Cardiac muscle cell (in vitro differentiated cells and primary cell): ENCODE results near the gene SCRN1. TPM values are rescaled to one million over a fixed set of nuclear protein-coding genes. Genes with fewer than 3 reads are reported as not detected.

ENCODE experiments used
- DNase-seq, 2 donors: peaks; one replicate each; pipeline versions ENCODE4 v3.0.0 to v3.0.0-alpha.2; 2010 to 2017; ENCODE audit warnings: low read depth in 1 of 2, low spot score in 1 of 2
- H3K27ac ChIP-seq: fragments of 200-600 bp; sonication (generic); 2 replicates; pipeline ENCODE4 v1.5.1; 2016
- H3K27me3 ChIP-seq: fragments of 200-600 bp; sonication (generic); 2 replicates; pipeline ENCODE4 v1.6.0; 2016; ENCODE audit warnings: control low read depth
- H3K36me3 ChIP-seq: fragments of 200-600 bp; sonication (generic); 2 replicates; pipeline ENCODE4 v1.5.1; 2016; ENCODE audit warnings: control low read depth
- H3K4me1 ChIP-seq: fragments of 200-600 bp; sonication (generic); 2 replicates; pipeline ENCODE4 v1.8.1; 2017; ENCODE audit warnings: low read depth, mild to moderate bottlenecking, mixed run types
- H3K4me3 ChIP-seq: fragments of 200-600 bp; sonication (generic); 2 replicates; pipeline ENCODE4 v1.5.1; 2016; ENCODE audit warnings: mild to moderate bottlenecking
- H3K9me3 ChIP-seq: fragments of 200-600 bp; sonication (generic); 2 replicates; pipeline ENCODE4 v1.5.1; 2017; ENCODE audit warnings: low read depth, mild to moderate bottlenecking, control low read depth
- polyA plus RNA-seq: library from polyadenylated mRNA; unstranded; fragments of >200 nt; fragmentation: Nextera tagmentation; extraction: Ambion mirVana; gene quantifications from 2 replicates; pipeline ENCODE4 v1.2.1, GENCODE V29; 2016
- total RNA-seq: library from RNA; depleted of rRNA; stranded (reverse); fragments of >200 nt; gene quantifications from 2 replicates; pipeline ENCODE4 v1.2.3, GENCODE V29; 2016
- TF ChIP-seq, protein P1 (sequence below): IDR thresholded peaks from 2 replicates; pipeline ENCODE4 v1.5.1; 2012; ENCODE audit warnings: low read depth, mild to moderate bottlenecking, low read length

SCRN1 gene
- total and polyA plus RNA-seq, 2 experiments from 2014 or later, result 34.3 to 48.2 TPM

DNA sequence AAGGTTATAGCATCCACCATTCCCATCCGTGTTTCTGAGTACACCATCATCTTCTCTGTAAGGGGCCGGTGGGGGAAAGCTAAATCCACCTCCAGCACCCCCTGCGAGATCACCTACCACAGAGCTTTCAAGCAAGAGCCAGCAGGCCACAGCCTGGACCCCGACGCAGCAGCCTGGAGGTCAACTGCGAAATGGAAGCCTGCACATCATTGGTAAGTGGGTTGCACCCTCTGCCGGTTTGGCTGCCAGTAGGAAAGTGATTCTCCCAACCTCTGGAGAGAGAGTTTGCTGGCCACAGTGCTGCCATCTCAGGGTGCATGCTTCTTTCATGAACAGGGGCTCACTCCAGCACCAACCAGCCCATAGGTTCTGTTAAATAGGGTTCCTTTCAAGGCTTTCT lies 101.6 kb downstream of the SCRN1 start:
- no peak for DNase-seq
- Histone ChIP-seq H3K4me1 (no peaks in the 10 kb centered on the region), H3K9me3 (no peaks in the 10 kb centered on the region), H3K36me3 (no peaks in the 10 kb centered on the region), H3K27ac (no peak overlapping the region), H3K4me3 (no peak overlapping the region), H3K27me3 (peaks cover 25% of the 10 kb centered on the region)
- TF ChIP-seq, protein P1, sequence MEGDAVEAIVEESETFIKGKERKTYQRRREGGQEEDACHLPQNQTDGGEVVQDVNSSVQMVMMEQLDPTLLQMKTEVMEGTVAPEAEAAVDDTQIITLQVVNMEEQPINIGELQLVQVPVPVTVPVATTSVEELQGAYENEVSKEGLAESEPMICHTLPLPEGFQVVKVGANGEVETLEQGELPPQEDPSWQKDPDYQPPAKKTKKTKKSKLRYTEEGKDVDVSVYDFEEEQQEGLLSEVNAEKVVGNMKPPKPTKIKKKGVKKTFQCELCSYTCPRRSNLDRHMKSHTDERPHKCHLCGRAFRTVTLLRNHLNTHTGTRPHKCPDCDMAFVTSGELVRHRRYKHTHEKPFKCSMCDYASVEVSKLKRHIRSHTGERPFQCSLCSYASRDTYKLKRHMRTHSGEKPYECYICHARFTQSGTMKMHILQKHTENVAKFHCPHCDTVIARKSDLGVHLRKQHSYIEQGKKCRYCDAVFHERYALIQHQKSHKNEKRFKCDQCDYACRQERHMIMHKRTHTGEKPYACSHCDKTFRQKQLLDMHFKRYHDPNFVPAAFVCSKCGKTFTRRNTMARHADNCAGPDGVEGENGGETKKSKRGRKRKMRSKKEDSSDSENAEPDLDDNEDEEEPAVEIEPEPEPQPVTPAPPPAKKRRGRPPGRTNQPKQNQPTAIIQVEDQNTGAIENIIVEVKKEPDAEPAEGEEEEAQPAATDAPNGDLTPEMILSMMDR, result no peak

DNA sequence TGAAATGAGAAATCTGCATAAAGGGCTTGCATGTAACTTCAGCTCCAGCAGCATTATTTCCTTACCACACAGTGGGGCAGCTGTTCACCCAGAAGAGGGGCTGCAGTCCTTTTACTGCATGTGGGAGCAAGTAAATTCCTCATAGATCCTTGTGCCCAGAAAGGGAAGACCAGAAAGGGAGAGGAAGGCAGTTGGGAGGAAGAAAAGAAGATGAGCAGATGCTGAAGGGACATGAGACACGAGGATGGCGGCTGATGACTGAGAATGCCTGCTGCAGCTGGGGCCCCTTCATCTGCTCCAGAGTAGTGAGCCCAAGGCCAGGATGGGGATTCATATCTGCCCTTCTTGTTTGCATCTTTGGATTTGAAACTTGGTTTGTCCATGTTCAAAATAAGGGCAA lies 102.8 kb downstream of the SCRN1 start:
- H3K4me1 ChIP-seq, result no peaks in the 10 kb centered on the region
- TF ChIP-seq, protein P1, result no peak
- H3K4me3 ChIP-seq, result no peak overlapping the region
- DNase-seq, result no peak
- H3K9me3 ChIP-seq, result no peaks in the 10 kb centered on the region
- peaks cover 32% of the 10 kb centered on the region for H3K27me3 ChIP-seq
- H3K36me3 ChIP-seq, result no peaks in the 10 kb centered on the region
- H3K27ac ChIP-seq, result no peak overlapping the region

DNA sequence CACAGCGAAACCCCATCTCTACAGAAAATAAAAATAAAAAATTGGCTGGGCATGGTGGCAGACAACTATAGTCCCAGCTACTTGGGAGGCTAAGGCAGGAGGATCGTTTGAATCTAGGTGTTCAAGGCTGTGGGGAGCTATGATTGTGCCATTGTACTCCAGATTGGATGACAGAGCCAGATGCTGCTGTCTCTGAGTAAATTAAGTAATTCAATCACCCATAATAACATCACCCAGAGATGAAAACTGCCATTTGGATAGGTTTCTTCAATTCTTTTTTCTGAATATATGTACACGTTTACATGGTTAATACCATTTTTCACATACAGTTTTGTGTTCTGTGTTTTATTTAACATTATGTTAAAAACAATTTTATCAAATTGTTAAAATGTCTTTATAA lies 104.0 kb downstream of the SCRN1 start:
- Histone ChIP-seq H3K9me3 (no peaks in the 10 kb centered on the region), H3K4me3 (no peak overlapping the region), H3K27ac (no peak overlapping the region), H3K27me3 (peaks cover 32% of the 10 kb centered on the region), H3K4me1 (no peaks in the 10 kb centered on the region), H3K36me3 (no peaks in the 10 kb centered on the region)
- TF ChIP-seq, protein P1, result no peak
- DNase-seq, result no peak

GRCh38 chr7:29884399-29885272 lies 105.0 kb downstream of the SCRN1 start:
- H3K4me3 ChIP-seq, result no peak overlapping the region
- H3K27me3 ChIP-seq, result peaks cover 32% of the 10 kb centered on the region
- DNase-seq, result no peak
- no peaks in the 10 kb centered on the region for H3K36me3 ChIP-seq
- TF ChIP-seq, protein P1, result no peak
- no peak overlapping the region for H3K27ac ChIP-seq
- H3K4me1 ChIP-seq, result no peaks in the 10 kb centered on the region
- H3K9me3 ChIP-seq, result no peaks in the 10 kb centered on the region

GRCh38 chr7:29883462-29884398 lies 105.9 kb downstream of the SCRN1 start:
- Histone ChIP-seq H3K36me3 (no peaks in the 10 kb centered on the region), H3K4me3 (no peak overlapping the region), H3K27ac (no peak overlapping the region), H3K27me3 (peaks cover 32% of the 10 kb centered on the region), H3K4me1 (no peaks in the 10 kb centered on the region), H3K9me3 (no peaks in the 10 kb centered on the region)
- peak in 1 of 2 donors; percentile 23 for DNase-seq
- TF ChIP-seq, protein P1, result no peak
